ENCODE results near the gene ZNF335. TPM values are rescaled to one million over a fixed set of nuclear protein-coding genes. Genes with fewer than 3 reads are reported as not detected.

Gene ZNF335
- total and polyA plus RNA-seq, 2 of the 13 experiments (the other 11 are each of a cell fraction or from before 2014, with no cell fraction given), result 9.7 to 13.7 TPM

DNA sequence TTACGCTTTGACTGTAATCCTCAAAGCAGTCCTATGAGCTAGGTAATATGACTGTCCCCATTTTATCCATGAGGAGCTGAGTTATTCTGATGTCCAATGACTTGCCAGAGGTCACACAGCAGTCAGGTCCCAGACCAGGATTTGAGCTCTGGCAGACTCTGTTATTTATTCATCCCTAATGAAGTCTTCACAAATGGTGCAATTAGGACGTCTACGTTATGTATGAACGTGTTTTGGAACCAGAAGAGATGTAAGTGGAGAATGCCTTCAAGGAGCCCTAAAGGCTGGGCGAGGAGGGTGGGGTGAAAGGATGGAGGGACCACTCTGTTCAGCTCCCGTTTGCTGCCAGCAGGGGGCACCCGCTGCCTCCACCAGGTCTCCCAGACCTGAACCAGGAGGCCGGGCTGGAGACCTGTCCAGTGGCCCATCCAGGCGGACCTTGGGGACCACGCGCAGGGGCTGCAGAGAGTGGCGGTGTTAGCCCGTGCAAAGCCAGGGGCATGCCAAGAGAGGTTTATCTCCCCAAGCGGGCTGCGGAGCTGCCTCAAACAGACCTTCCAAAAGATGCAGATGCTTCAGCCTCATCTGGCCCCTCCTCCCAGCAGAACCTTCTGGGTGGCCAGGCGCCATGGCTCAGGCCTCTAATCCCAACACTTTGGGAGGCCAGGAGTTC lies 15.2 kb upstream of the ZNF335 start (continued):
- TF ChIP-seq, protein P1, sequence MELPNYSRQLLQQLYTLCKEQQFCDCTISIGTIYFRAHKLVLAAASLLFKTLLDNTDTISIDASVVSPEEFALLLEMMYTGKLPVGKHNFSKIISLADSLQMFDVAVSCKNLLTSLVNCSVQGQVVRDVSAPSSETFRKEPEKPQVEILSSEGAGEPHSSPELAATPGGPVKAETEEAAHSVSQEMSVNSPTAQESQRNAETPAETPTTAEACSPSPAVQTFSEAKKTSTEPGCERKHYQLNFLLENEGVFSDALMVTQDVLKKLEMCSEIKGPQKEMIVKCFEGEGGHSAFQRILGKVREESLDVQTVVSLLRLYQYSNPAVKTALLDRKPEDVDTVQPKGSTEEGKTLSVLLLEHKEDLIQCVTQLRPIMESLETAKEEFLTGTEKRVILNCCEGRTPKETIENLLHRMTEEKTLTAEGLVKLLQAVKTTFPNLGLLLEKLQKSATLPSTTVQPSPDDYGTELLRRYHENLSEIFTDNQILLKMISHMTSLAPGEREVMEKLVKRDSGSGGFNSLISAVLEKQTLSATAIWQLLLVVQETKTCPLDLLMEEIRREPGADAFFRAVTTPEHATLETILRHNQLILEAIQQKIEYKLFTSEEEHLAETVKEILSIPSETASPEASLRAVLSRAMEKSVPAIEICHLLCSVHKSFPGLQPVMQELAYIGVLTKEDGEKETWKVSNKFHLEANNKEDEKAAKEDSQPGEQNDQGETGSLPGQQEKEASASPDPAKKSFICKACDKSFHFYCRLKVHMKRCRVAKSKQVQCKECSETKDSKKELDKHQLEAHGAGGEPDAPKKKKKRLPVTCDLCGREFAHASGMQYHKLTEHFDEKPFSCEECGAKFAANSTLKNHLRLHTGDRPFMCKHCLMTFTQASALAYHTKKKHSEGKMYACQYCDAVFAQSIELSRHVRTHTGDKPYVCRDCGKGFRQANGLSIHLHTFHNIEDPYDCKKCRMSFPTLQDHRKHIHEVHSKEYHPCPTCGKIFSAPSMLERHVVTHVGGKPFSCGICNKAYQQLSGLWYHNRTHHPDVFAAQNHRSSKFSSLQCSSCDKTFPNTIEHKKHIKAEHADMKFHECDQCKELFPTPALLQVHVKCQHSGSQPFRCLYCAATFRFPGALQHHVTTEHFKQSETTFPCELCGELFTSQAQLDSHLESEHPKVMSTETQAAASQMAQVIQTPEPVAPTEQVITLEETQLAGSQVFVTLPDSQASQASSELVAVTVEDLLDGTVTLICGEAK (IDR thresholded peaks at IDR 0.05), result no peak
- TF ChIP-seq, protein P1 (CRISPR knock-in tag; IDR thresholded peaks at IDR 0.05), result no peak
- TF ChIP-seq CREB1 (IDR thresholded peaks at IDR 0.05), result no peak
- no peak for TF ChIP-seq CREB1 (CRISPR knock-in tag; IDR thresholded peaks at IDR 0.05)
- no peak for TF ChIP-seq ZBTB7A (CRISPR knock-in tag; IDR thresholded peaks at IDR 0.05)
- TF ChIP-seq EEA1 (CRISPR knock-in tag; IDR thresholded peaks at IDR 0.05; ENCODE audit: borderline replicate concordance), result 0 out of 2 replicates have a peak, but pooled peaks have one; percentile 40
- TF ChIP-seq KLF11 (CRISPR knock-in tag; IDR thresholded peaks at IDR 0.05), result no peak
- no peak for TF ChIP-seq ZSCAN20 (CRISPR knock-in tag; IDR thresholded peaks at IDR 0.05; ENCODE audit: borderline replicate concordance)
- TF ChIP-seq, protein P2, sequence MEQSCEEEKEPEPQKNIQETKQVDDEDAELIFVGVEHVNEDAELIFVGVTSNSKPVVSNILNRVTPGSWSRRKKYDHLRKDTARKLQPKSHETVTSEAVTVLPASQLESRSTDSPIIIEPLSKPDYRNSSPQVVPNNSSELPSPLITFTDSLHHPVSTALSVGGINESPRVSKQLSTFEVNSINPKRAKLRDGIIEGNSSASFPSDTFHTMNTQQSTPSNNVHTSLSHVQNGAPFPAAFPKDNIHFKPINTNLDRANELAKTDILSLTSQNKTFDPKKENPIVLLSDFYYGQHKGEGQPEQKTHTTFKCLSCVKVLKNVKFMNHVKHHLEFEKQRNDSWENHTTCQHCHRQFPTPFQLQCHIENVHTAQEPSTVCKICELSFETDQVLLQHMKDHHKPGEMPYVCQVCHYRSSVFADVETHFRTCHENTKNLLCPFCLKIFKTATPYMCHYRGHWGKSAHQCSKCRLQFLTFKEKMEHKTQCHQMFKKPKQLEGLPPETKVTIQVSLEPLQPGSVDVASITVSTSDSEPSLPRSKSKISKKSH (CRISPR knock-in tag; IDR thresholded peaks at IDR 0.05; ENCODE audit: borderline replicate concordance), result no peak
- no peak for TF ChIP-seq SIN3B (IDR thresholded peaks at IDR 0.05; ENCODE audit: low read length)
- no peak for TF ChIP-seq ZNF549 (CRISPR knock-in tag; IDR thresholded peaks at IDR 0.05)
- TF ChIP-seq ELF3 (CRISPR knock-in tag; IDR thresholded peaks at IDR 0.05), result no peak
- TF ChIP-seq, protein P3, sequence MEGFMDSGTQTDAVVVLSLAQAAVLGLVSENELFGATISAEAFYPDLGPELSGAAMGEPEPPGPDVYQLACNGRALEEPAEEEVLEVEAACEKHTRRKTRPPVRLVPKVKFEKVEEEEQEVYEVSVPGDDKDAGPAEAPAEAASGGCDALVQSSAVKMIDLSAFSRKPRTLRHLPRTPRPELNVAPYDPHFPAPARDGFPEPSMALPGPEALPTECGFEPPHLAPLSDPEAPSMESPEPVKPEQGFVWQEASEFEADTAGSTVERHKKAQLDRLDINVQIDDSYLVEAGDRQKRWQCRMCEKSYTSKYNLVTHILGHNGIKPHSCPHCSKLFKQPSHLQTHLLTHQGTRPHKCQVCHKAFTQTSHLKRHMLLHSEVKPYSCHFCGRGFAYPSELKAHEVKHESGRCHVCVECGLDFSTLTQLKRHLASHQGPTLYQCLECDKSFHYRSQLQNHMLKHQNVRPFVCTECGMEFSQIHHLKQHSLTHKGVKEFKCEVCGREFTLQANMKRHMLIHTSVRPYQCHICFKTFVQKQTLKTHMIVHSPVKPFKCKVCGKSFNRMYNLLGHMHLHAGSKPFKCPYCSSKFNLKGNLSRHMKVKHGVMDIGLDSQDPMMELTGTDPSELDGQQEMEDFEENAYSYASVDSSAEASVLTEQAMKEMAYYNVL (CRISPR knock-in tag; IDR thresholded peaks at IDR 0.05; ENCODE audit: borderline replicate concordance), result no peak
- TF ChIP-seq YY1 (IDR thresholded peaks at IDR 0.05; ENCODE audit: insufficient read depth, insufficient replicate concordance, low read depth, low read length), result no peak
- TF ChIP-seq HOXA7 (CRISPR knock-in tag; IDR thresholded peaks at IDR 0.05), result no peak

Data from HepG2 (cell line).